Activated CD4-positive, alpha-beta T cell treated with anti-CD3 and anti-CD28 coated beads, Interleukin-2, Interleukin-6, amounts not matched to agents 100 ng/mL and 50 ng/mL, durations not matched to agents 16 hours and 8 hours (primary cell): Measurements from ENCODE around the gene LEF1.

Experiments used
- DNase-seq: peaks from one replicate; pipeline ENCODE4 v3.0.0-alpha.2; 2020

LEF1 gene

DNA sequence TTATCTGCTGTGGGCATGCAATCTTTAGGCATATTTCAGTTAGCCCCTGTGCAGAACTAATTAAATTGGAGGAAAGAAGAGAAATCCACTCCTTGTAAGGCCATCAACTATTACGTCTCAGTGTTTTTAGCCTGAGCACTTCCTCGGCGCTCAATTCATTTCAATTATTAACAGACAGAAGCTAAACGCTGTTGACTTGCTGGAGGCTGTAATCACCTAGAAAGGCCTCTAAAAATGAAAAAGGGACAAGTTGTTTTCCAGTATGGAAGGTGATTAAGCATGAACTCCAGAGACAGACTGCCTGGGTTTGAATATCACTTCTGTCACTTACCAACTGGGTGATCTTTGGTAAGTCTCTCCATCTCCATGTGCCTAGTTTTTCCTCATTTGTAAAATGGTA is 59.6 kb downstream of the LEF1 start:
- DNase-seq: no peak

DNA sequence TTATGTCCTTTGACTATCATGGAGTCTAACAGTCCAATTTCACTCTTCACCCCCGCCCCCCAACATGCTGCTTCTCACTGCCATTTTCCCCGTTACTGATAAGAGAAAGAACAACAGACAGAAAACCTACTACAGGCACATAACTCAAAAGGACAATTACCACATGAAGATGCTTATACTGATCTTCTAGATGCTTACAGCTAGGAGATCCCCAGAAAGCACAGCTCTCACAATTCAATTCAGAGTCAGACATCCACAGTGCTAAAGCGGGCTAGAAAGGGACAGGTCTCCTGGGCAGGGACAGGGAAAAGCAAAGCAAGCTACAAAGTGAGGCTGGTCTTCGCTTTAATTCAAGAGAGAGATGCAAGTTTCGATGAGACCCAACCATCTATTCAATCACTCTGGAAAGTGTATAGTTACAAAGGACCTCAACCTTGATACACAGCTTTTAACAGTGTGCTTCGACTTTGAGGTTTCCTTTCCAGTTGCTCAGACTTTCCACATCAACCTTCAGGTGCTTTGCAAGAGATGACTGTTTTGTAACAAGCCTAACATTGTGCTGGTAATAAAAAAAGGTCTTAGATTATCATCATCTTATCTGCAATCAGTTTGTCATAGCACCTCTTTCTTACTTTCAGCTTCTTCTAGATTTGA is 60.9 kb downstream of the LEF1 start:
- DNase-seq: peak; percentile 87

DNA sequence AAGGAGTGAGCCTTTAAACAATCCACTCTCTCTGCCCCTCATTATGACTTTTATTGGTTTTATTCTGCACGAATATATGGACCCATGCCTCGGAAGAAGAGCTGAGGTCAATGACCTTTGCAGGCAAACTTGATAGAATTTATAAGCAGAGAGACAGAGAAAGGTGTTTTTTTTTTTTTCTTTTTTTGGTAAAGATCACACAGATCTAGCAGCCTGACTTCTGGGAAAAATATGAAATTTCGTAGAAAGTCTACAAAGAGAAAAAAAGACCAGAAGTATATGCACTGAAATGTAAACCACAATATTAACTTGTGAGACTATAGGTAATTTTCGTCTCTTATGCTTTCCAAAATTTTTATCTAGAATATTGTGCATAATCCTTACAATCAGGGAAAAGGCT is 61.6 kb downstream of the LEF1 start:
- no peak for DNase-seq

DNA sequence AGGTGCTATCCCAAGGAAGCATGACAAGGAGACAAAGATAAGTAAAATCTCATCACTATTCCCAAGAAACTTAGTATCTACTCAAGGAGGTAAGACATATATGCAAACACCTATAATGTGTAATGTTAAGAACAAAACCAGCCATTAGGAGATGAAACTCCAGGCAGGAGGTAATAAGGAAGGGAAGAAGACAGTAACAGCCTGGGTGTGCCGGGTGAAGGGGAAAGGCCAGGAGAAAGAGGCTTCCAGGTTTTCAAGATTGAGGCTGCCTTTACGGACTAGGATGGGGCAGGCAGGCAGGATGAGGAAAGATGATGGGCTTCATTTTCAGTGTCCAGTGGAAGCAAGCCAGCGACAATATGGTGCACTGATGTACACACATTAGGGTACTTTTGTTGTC is 62.5 kb downstream of the LEF1 start:
- no peak for DNase-seq

DNA sequence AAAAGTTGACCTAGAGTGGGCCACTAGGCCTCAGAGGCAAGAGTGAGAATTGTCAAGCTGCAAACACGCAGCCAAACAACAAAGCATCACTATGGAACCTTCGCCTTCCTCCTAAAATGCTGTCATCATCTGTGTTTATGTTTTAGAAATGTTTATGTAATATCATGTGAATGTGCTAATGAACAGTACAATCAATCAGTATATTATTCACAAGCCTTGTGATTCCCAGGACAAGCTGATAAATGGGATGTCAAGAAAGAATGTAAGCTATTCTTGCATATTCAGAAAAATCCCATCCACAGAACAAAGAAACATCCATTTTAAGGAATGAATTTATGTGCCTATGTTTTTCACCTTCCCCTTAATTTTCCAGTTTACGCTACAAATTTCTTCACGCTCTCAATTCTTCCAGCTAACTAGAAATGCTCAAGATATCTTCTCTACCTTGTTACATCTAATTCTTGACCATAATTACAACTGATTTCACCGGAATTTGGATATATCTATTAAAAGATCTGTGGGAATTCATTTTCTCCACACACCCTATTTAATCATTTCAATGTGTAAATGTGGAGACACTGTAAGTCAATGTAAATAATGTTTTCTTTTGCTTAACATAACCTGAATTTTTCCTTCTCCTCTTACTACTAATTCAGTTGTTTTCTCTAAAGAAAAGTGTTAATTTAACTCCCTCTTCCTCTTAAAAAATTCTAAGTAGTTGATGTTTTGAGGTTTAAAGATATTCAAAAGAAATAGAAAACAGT is 65.5 kb downstream of the LEF1 start:
- no peak for DNase-seq

DNA sequence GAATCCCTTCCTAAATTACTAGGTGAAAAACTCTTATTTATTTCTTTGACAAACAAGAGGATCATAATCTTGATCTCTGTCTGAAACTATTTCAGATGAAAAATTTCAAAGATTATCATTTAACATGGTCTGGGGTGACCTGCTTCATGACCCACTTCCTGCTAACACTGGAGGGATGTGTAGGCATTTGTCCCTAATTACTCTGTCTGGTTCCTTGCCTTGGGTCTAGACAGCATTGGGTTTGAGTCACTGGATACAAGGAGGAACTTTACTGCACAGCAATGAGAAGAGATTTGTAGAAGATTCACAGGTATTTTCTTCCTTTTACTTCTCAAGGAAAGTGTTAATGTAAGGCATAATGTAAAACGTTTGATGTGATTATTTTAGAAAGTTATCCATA is 67.9 kb downstream of the LEF1 start:
- DNase-seq: no peak

DNA sequence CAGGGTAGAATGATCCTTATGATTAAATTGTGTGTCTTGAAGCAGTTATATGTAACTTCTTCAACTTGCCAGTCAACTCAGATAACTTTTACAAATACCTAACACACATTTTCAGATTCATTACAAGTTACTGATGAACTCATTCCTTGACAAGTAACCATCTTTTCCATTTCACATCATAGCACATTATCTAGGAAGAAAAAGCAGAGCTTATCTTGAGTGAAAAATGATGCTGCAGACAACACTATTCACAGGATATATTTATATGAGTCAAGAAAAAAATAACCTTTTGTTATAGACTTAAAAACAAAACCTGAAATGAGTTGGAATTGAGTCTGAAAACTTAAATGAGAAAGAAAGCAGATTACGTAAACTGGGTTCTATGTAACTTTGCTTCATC is 68.9 kb downstream of the LEF1 start:
- DNase-seq: no peak

DNA sequence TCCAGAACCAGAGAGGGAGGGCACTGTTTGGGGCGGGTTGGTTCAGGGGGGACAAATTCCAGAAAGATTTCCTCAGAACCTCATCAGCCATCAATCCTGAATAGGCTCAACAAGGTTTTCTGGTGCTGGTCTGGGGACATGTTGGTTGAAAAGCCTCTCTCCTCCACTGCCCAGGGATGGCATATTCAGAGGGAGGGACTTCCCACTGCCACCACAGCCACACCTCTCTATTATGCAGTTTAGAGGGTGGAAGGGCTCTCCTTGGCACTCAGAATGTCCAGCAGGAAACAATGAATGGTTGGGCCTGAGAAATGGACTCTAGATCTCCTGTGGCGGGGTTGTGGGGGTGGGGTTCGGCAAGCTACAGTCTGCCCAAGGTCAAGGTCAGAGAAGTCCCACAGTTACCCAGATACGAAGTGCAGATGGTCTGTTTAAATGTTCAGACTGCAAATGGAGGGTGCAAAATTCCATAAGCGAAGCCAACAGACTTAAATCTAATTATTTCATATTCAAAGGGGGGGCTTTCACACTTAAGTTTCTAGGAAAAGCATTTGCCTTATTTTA is 70.7 kb downstream of the LEF1 start:
- DNase-seq: no peak

DNA sequence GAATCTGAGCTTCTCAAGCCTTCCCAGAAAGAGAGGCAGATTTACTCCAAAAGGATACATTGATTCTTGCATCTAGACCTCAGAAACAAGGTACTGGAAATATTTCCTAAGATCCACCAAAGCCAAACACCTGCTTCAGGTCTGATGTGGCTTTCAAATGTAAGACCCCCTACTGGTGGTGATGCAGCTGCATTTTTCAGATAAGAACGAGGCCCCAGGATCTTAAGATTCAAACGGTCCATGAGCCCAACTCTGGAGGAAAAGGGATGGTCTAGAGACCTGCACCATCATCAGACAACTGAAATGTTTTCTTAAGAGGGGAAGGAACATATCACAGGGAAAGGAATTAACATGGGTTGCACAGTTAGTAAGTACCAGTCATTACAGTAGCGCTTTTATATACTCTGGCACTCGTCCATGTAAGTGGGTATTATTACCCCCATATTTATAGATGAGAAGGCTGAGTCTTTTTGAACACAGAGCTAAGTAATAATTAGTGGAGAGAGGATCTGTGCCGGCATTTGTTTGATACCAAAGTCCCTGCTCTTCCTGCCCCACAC is 73.7 kb downstream of the LEF1 start:
- DNase-seq: no peak

DNA sequence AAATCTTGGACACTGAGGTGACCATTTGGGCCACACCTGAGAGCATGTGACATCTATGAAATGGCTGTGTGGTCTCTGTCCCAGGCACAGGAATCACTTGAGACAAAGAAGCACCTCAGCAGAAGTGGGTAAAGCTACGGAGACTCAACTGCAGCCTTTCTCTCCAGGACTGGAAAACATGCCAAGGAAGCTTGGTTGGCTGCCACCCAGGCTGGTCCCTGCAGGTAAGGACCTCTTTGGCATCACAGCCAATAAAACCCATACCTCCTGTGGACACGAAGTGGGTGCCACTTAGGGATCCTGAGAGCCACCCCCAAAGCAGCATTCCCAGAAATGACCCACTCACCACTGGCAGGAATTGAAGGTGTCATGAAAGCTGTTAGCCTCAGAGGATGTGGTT is 74.6 kb downstream of the LEF1 start:
- no peak for DNase-seq

DNA sequence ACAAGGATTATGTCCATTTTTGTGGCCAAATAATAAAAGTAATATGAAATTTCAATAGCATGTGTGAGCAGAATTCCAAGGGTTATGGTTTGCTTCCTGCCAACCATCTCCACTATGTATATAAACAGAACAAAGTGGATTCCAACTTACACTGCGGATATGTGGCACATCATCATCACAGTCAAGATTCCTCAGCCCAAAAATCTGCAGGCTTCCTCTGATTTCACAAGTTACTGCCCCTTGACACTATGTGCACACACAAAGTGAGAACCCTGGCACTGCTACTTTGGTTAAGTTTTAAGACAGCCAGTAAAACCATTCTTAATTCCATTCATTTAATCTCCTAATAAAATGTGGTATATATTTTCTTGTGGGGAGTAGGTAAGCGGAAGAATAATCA is 76.4 kb downstream of the LEF1 start:
- DNase-seq: no peak

DNA sequence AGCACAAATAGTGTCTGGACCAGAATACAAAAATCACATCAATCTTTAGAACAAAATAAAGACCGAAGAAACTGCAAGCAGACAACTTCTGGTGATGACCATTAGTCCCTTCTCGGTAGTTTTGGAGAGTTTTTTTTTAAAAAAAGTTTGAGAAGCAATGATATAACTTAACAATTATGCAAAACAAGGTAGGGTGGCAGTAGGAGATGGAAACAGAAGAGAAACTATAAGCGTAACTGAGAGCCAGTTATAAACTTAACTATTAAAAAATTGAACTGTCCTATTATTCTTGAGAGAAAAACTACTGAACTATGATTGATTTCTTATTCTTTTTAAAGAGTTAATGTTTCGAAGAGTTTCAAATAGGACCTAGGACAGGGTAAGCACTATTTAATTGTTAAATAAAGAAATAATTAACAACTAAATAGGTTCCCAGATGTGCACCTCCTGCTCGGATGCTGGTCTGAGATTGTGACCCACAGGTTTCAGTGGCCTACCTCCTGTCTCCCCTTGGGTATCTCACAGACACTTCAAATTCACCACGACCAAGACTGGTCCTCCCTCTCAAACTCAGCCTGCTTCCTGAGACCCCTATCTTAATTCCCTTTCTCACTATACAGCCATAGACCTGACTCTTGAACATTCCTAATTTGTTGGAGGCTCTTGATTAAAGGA is 81.3 kb downstream of the LEF1 start:
- DNase-seq: no peak

DNA sequence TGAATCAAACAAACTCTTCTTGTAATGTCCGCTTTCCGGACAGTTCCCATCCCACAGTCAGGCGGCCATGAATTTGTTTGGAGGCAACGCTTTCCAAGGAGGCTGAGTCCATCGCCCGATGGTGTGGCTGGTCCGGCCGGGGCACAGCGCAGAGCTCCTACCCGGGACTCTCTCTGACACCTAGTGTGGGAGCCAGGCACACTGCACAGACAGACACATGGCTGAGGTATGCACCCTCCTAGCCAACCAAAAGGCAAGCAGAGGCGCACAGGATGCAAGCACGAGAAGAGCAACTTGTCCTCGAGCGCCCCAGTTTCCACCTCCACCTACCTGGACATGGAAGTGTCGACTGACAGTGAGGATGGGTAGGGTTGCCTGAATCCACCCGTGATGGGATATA is 87.5 kb downstream of the LEF1 start:
- no peak for DNase-seq

DNA sequence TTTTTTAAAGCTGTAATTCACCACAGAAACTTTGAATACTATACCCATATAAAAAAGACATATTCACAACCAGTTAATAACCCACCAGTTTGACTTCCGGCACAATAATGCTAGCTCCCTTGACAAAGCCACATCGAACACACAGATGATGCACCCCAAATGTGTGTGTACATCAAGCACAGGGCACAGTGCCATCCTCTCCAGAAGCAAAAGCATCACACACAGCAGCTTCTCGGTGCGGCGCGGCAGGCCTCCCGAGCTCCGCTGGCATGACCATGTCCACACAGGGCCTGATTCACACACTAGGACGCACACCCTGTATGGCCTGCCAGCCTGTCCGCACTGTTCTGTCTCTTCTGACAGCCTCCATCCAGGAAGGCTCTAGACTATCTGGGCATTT is 88.0 kb downstream of the LEF1 start:
- no peak for DNase-seq

DNA sequence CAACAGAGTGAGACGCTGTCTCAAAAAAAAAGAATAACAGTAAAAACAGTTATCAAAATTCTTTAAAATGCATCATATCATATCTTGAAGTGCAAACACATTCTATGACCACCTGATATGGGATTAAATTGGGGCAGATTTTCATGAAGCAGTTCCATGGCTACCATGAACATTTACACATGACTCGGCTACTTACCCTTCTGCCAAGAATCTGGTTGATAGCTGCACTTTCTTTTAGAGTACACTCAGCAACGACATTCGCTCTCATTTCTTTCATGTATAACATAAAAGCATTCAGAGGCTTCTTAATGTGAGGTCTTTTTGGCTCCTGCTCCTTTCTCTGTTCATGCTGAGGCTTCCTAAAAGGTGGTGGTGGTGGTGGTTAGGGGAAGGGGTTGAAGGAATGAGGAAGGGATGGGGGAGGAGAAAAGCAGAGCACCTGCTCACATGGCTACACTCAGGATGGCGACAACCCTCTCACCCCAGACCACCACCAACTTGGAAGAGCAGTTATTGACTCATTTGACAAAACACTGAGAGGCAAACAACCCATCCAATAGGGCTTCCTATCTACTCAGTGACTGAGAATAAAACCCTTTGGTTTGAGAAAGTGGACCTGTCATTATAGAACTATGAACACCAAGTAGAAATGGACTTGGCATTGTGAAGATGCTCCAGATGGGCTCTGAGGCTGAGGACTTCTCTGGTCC is 90.6 kb downstream of the LEF1 start:
- no peak for DNase-seq

DNA sequence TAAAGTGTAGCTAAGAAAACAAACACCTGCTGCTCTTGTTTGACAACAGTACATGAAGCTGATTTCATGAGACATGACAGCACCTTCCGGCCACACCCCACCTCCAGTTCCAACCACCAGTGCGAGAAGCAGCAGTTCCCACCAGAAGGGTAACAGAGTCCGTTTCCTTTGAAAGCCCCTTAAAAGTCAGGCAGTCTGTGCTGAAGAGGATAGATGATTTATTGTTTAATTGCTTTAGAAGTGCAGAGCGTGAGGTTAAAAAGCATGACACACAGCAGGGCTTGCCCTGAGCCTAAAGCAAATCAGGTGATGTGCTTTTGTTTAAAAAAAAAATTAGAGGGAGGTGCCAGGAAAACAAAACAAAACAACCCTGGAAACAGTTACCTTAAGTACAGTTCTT is 96.4 kb downstream of the LEF1 start:
- DNase-seq: peak; percentile 27

DNA sequence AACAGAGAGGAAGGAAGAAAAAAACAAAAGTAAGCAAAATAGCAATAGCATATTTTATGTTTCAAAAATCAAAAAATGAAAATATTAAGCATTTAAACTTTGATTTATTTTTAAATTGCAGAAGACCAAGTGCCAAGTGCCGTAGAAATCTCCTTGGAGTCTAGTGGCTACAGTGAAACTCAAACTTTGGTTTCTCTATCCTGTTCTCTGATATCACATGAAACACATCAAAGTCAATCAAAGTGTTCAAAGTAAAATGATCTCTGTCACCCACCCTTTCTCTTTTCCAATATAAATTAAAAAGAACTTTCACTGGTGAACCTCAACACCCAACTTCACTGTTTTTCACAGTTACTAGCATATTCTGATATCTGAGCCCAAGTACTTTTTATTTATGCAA is 98.0 kb downstream of the LEF1 start:
- no peak for DNase-seq

DNA sequence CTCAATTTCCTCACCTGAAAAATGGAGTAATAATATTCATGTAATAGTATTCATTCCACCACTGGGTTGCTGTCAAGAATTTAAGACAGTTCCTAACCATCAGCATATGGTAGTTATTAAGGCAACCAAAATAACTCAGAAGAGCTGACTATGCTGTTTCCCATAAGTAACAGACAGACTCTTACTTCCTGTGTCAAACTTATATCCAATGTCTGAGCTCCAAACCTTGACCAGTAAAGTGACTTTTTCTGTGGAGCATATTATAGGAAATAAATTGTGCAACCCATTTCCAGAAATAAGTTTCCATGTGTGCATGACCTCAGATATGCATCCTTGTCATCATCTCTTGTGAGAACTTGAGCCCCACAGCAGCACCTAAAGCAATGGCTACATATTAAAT is 100.3 kb downstream of the LEF1 start:
- DNase-seq: no peak

DNA sequence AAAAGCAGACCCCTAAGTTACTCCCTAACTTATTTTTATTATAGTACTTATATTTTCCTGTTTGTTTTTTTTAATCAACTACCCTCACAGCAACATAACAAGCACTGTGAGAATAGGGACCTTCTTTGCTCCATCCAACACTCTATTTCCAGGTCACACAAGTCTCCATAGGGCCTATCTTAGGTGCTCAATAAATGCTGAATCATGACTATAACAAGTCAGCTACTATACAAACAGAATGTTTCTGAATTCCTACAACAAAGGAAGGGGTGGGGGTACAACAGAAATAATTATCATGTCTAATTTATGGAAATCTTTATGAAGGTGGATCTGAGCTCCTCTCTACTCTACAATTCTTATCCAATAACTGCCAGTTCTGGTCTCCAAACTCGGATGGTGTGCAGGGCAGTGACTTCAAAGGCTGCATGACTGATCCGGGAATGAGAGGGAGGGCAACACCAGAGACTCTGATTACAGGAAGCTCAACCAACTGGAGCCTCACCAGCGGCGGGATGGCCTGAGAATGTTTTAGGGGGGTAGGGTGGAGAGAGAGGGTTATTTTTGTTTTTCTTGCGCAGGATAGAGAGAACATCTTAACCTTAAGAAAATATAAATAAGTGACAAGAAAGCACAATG is 107.9 kb downstream of the LEF1 start:
- no peak for DNase-seq

DNA sequence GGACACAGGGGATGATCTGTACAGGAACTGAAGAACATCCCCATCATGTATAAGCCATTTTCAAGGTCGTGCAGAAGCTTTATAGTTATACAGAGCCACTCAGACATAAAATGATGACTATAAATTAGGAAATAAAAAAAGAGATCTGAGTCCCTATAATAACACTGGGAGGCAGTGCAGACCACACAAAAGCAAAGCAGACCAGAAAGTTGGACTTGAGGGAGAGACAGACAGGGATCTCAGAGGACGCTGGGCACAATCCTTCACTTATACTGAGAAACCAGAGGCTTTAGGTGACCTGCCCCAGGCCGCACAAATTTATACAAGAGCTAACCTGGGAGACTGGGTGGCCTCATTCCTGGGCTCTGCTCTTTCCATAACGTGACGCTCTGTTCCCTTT is 108.6 kb downstream of the LEF1 start:
- no peak for DNase-seq

DNA sequence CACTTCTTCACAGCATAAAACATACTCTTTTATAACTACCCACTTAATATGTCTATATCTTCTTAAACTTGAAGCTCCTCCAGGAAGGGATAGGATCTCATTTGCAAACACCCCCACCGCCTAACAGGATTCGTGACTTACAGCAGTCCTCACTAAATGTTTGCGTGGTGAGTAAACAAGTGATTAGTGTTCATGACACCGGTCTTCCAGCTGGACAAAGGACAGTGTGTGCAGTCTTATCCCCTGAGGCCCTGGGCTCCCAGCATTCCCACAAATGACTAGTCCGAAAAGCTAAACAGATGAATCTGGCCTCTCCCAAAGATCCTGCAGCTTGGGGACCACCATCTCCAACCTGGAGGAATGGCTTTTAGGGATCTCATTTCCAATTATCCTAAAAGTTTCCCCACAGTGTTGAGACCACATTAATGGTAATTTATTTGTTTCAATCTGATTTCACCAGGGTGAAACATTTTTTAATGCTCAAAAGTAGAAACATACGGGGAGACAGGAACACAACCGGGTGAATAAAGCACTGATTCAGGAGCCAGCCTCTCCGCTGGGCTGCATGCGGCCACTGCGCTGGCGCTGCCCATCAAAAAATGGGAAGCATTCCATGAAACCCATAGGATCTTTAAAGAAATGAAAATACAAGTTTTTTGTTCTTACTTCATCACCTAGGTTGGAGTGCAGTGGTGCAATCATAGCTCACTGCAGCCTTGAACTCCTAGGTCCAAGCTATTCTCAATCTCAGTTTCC is 109.9 kb downstream of the LEF1 start:
- no peak for DNase-seq

DNA sequence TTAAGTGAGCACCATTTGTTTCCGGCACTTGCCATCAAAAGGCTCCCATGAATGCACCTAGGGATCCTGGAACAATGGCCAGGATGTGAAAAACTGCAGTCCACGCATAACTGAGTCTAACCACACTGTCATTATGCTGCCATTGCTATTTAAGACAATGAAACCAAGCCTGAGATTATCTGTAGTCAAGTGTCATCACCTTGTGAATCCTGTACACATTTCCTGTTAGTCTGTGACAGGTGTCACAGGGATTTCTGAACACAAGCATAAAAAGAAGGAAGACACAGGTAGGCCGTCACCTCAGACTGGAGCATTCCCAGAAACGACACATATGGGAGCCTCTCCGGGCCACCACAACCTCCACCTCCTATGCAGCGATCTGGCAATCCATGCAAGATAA is 112.3 kb downstream of the LEF1 start:
- DNase-seq: no peak
